SJCRH30 (cell line): ENCODE measurements around the gene PLXND1. TPM values are rescaled to one million over a fixed set of nuclear protein-coding genes. Genes with fewer than 3 reads are reported as not detected.

ENCODE experiments used
- DNase-seq, 2 experiments: peaks; one replicate each; pipeline ENCODE4 v3.0.0-alpha.2; 2015 to 2020
- H3K27ac ChIP-seq: fragments of 250-450 bp; sonication (Bioruptor Pico); 2 replicates; pipeline ENCODE4 v1.5.1; 2020; ENCODE audit warnings: mild to moderate bottlenecking, moderate library complexity
- H3K27me3 ChIP-seq: fragments of 250-450 bp; sonication (Bioruptor Pico); 2 replicates; pipeline ENCODE4 v1.5.1; 2020; ENCODE audit warnings: mild to moderate bottlenecking, moderate library complexity
- H3K36me3 ChIP-seq: fragments of 250-450 bp; sonication (Bioruptor Pico); 2 replicates; pipeline ENCODE4 v1.5.1; 2020; ENCODE audit warnings: mild to moderate bottlenecking, moderate library complexity
- H3K4me1 ChIP-seq: fragments of 250-450 bp; sonication (Bioruptor Pico); 2 replicates; pipeline ENCODE4 v1.5.1; 2020; ENCODE audit warnings: mild to moderate bottlenecking, moderate library complexity
- H3K4me3 ChIP-seq: fragments of 250-450 bp; sonication (Bioruptor Pico); 2 replicates; pipeline ENCODE4 v1.5.1; 2020; ENCODE audit warnings: mild to moderate bottlenecking, moderate library complexity
- H3K9me3 ChIP-seq: fragments of 250-450 bp; sonication (Bioruptor Pico); replicated peaks from 2 replicates; pipeline ENCODE4 v1.5.1; 2020; ENCODE audit warnings: mild to moderate bottlenecking, moderate library complexity
- total RNA-seq: library from RNA; depleted of rRNA; stranded (reverse); fragments of >200 nt; shearing (Covaris generic); gene quantifications from 2 replicates; pipeline ENCODE4 v1.2.3, GENCODE V29; 2014

PLXND1 gene
- total RNA-seq, 1 experiment from 2014 or later, result 95.8 TPM

GRCh38 chr3:129603561-129603942, 2.9 kb downstream of the PLXND1 start:
- H3K27me3 ChIP-seq, result no peaks in the 10 kb centered on the region
- no peaks in the 10 kb centered on the region for H3K9me3 ChIP-seq
- no peak overlapping the region; the same call in 1 of the 2 replicates for H3K4me3 ChIP-seq
- H3K27ac ChIP-seq, result peak overlapping the region; percentile 13
- DNase-seq, result no peak
- no peaks in the 10 kb centered on the region for H3K36me3 ChIP-seq
- H3K4me1 ChIP-seq, result peaks cover 19% of the 10 kb centered on the region

DNA sequence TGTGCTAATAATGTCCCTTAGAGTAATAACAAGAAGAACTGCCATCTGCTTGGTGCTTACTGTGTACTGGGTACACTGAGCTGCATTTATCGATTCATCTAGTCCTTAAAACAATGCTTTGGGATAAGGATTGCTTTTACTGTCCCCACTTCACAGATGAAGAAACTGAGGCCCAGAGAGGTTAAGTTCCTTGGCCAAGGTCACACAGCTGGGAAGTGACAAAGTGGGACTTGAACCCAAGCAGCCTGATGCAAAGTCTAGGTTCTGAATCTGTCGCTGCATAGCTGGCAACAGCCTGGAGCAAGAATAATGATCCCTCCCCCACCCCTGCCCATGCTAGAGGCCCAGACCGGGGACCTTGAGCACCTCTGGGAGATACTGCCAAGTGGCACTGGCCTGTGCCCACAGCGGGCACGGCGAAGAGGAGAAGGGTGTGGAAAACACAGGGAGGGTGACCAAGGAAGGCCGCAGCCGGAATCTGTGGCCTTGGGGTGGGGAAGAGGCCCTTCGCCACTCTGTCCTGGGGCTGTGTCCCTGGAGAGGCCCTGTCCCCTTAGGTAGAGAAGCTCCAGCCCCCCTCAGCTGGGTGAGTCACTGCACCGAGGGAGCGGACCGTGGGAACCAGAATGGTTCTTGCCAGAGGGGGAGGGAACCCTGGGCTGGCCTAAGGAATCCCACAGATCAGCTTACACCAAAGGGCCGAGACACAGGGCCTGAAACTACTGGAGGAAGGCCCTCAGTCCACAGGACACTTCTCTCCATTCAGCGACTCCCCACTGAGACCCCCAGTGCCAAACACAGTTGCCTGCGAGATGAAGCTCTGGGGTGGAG, 3.5 kb downstream of the PLXND1 start:
- peak; percentile 85 to 86 for DNase-seq
- Histone ChIP-seq H3K4me3 (no peak overlapping the region; the same call in 1 of the 2 replicates), H3K4me1 (peaks cover 24% of the 10 kb centered on the region), H3K27me3 (no peaks in the 10 kb centered on the region), H3K36me3 (no peaks in the 10 kb centered on the region), H3K27ac (peak overlapping the region; percentile 13), H3K9me3 (no peaks in the 10 kb centered on the region)

DNA sequence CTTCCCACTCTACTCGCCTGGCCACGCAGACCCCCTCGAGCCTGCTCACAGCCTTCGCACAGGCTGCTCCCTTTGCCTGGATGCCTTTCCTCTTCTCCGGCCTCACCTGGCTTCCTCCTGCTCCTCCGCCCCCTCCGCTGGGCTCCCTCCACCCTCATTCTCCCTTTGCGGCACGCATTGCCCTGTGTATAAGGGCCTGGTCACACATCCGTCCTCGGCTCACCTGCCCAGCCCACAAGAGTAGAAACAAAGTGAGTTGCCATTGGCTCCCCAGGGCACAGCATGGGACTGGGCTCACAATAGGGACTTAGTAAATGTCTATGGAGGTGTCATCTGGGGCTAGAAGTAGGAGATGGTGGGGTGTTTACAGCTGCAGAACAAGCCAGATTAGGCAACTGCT, 4.2 kb downstream of the PLXND1 start:
- DNase-seq, result no peak
- Histone ChIP-seq H3K4me1 (peaks cover 30% of the 10 kb centered on the region), H3K9me3 (no peaks in the 10 kb centered on the region), H3K27ac (no peak overlapping the region), H3K4me3 (no peak overlapping the region), H3K27me3 (no peaks in the 10 kb centered on the region), H3K36me3 (no peaks in the 10 kb centered on the region)

DNA sequence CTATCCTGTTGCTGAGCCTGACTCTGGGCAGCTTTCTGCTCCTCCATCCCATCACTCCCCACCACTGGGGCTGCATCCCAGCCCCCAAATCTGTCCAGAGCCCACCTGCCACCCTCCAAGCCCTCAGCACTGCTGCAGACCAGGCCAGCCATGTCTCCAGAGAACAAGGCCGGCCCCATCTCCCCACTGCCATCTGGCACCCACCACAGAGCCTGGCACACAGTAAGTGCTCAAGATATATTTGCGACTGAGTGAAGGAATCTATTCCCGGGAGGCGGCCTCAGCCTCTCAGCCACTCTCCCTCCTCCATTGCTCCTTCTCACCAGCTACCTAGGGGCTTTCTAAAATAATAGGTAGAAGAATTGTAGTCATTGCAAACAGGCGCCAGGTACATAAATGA, 4.8 kb downstream of the PLXND1 start:
- Histone ChIP-seq H3K27me3 (no peaks in the 10 kb centered on the region), H3K4me3 (no peak overlapping the region), H3K9me3 (no peaks in the 10 kb centered on the region), H3K4me1 (peaks cover 34% of the 10 kb centered on the region), H3K27ac (no peak overlapping the region), H3K36me3 (no peaks in the 10 kb centered on the region)
- DNase-seq, result no peak

- no peaks in the 10 kb centered on the region for H3K36me3 ChIP-seq
- H3K9me3 ChIP-seq, result no peaks in the 10 kb centered on the region
- peaks cover 34% of the 10 kb centered on the region for H3K4me1 ChIP-seq
- H3K27ac ChIP-seq, result no peak overlapping the region
- no peaks in the 10 kb centered on the region for H3K27me3 ChIP-seq
- no peak overlapping the region for H3K4me3 ChIP-seq
- DNase-seq, result no peak
Measured at GRCh38 chr3:129600348-129600747, 6.1 kb downstream of the PLXND1 start.

- no peak overlapping the region for H3K4me3 ChIP-seq
- H3K27me3 ChIP-seq, result no peaks in the 10 kb centered on the region
- peaks cover 31% of the 10 kb centered on the region for H3K4me1 ChIP-seq
- H3K27ac ChIP-seq, result no peak overlapping the region
- H3K36me3 ChIP-seq, result no peaks in the 10 kb centered on the region
- DNase-seq, result peak in 1 of 2 experiments; percentile 55
- H3K9me3 ChIP-seq, result no peaks in the 10 kb centered on the region
Measured at GRCh38 chr3:129599607-129600006, 6.9 kb downstream of the PLXND1 start.

DNA sequence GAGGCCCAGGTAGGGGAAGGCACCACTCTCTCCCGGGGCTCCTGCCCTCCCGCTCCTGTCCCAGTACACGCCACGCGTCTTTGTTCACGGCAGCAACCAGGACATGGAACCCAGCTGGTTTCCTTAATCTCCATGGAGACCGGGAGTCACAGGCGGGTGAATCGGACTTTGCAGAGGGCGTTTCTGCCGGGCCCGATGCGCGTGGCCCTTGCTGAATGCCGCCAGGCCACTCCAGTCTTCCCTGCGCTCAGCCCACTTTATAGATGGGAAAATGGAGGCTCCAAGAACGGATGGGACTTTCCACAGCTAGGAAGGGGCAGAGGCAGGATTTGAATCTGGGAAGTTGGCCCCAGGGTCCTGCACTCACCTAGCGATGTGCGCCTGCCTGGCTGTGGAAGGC, 7.4 kb downstream of the PLXND1 start:
- Histone ChIP-seq H3K27ac (no peak overlapping the region), H3K27me3 (no peaks in the 10 kb centered on the region), H3K4me1 (peaks cover 28% of the 10 kb centered on the region), H3K9me3 (no peaks in the 10 kb centered on the region), H3K36me3 (no peaks in the 10 kb centered on the region), H3K4me3 (no peak overlapping the region)
- no peak for DNase-seq

DNA sequence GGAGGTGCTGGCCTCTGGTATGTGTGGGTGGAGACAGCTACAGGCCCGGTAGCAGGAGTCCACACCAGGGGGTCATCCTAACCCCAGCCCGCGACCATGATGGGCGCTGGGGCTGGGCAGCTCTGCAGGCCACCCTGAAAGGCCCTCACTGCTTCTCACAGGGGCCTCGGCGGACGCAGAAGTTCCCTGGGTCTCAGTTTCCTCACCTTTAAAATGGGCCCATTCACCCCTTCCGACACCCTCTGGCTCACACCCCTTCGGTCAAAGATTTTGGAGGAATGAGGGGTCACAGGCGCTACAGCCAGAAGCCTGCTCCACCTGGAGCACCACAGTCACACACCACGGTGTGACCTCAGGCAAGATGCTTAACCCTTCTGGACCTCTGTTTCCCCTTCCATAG, 8.0 kb downstream of the PLXND1 start:
- no peak overlapping the region for H3K4me3 ChIP-seq
- no peaks in the 10 kb centered on the region for H3K27me3 ChIP-seq
- H3K4me1 ChIP-seq, result peaks cover 23% of the 10 kb centered on the region
- H3K36me3 ChIP-seq, result no peaks in the 10 kb centered on the region
- no peak for DNase-seq
- H3K9me3 ChIP-seq, result no peaks in the 10 kb centered on the region
- no peak overlapping the region for H3K27ac ChIP-seq

GRCh38 chr3:129598000-129598381, 8.5 kb downstream of the PLXND1 start:
- H3K9me3 ChIP-seq, result no peaks in the 10 kb centered on the region
- peaks cover 23% of the 10 kb centered on the region for H3K4me1 ChIP-seq
- H3K27ac ChIP-seq, result peak overlapping the region; percentile 84
- H3K4me3 ChIP-seq, result peak overlapping the region; percentile 46
- no peaks in the 10 kb centered on the region for H3K27me3 ChIP-seq
- H3K36me3 ChIP-seq, result no peaks in the 10 kb centered on the region
- peak; percentile 65 to 72 for DNase-seq

DNA sequence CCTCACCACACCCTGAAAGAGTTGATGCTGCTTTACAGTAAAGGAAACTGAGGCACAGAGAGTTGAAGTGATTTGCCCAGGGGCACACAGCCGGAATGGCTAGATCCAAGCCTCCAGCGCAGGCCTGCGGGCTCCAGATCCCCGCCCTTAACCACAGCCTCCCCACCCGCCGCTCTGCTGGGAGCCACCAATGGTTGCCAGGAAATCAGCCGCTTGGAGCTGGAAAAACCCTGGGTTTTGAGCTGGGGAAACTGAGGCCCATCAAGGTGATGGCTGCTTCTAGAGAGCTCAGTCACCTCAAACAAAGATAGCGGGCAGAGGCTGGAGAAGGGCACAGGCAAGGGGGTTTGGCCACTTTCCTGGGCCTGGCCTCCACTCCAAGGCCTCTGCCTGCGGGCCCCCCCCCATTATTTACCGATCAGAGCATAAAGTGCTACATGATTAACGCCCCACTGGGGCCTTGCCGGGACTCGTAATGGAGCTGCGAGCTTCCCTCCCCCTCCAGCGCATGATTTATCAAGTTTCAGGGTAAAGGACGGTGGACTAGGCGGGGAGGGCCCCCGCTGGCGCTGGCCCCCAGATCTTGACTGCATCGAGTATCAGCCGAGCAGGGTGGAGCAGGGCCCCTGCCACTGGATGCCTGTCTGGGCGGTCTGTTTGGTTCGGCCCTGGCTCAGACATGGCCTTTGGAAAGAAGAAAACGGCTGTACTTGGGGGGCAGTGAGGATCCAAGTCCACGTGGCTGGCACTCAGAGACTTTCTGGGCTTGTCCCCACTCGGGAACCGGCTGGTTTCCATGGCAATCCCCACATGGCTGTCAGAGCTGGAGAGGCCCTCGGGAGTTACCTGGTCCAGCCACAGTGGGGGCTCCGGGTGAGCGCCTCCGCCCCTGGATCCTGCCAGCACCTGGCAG, 9.1 kb downstream of the PLXND1 start:
- Histone ChIP-seq H3K27me3 (no peaks in the 10 kb centered on the region), H3K27ac (peak overlapping the region; percentile 84), H3K9me3 (no peaks in the 10 kb centered on the region), H3K4me3 (peak overlapping the region; percentile 46), H3K4me1 (peaks cover 25% of the 10 kb centered on the region), H3K36me3 (no peaks in the 10 kb centered on the region)
- peak; percentile 55 to 67 for DNase-seq

DNA sequence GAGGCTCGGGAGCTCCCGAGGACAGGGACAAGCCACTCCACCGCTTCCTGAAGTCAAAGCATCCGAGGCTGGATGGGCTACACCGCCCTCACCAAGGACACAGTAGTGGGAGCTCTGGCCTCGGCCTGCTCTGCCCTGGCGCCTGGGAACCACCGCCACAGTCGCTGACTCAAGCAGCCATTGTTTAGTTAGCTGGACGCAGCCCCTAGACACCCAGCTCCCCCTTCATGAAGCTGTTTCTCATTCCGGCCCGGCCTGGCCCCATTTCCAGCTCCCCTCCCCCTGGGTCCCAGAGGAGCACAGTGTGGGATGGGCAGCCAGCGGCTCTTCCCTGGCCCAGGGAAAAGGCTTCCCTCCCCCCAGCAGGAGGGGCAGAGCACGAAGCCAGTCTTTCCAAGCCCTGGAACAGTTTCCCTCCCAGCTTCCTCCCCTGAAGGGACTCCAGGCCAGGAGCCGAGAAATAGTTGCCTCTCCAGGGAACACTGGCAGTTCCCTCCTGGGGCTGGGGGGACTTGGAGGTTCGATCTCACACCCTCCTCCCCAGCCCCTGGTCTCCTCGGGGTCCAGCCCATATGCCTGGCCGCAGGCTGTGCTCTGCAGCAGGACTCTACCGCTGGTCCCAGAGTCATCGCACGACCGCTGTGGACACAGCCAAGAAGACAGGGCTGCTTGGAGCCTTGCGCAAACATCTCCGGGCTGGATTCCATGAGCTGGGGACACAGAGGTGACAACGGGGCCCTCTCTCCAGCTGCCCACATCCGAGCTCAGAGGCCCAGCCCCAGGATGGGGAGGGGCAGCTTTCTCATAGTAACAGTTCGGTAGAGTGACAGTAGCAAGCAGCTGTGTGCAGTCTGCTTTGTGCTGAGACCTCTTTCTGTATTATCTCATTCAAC, 10.0 kb downstream of the PLXND1 start:
- peak; percentile 89 to 92 for DNase-seq
- no peaks in the 10 kb centered on the region for H3K36me3 ChIP-seq
- peaks cover 30% of the 10 kb centered on the region for H3K4me1 ChIP-seq
- no peaks in the 10 kb centered on the region for H3K27me3 ChIP-seq
- peak overlapping the region; percentile 46 for H3K4me3 ChIP-seq
- H3K9me3 ChIP-seq, result no peaks in the 10 kb centered on the region
- H3K27ac ChIP-seq, result peak overlapping the region; percentile 84

GRCh38 chr3:129595544-129596193, 10.8 kb downstream of the PLXND1 start:
- no peak for DNase-seq
- Histone ChIP-seq H3K27me3 (no peaks in the 10 kb centered on the region), H3K4me1 (peaks cover 30% of the 10 kb centered on the region), H3K4me3 (peak overlapping the region; percentile 46), H3K36me3 (no peaks in the 10 kb centered on the region), H3K27ac (peak overlapping the region; percentile 84), H3K9me3 (no peaks in the 10 kb centered on the region)

GRCh38 chr3:129594907-129595390, 11.5 kb downstream of the PLXND1 start:
- H3K4me3 ChIP-seq, result no peak overlapping the region
- H3K4me1 ChIP-seq, result peaks cover 30% of the 10 kb centered on the region
- no peak for DNase-seq
- no peak overlapping the region for H3K27ac ChIP-seq
- no peaks in the 10 kb centered on the region for H3K36me3 ChIP-seq
- no peaks in the 10 kb centered on the region for H3K27me3 ChIP-seq
- no peaks in the 10 kb centered on the region for H3K9me3 ChIP-seq

GRCh38 chr3:129594409-129594808, 12.1 kb downstream of the PLXND1 start:
- Histone ChIP-seq H3K27ac (no peak overlapping the region), H3K36me3 (no peaks in the 10 kb centered on the region), H3K4me1 (peaks cover 30% of the 10 kb centered on the region), H3K4me3 (no peak overlapping the region), H3K27me3 (no peaks in the 10 kb centered on the region), H3K9me3 (no peaks in the 10 kb centered on the region)
- DNase-seq, result no peak
